GM21390 (cell line): ENCODE results near the gene TMEM117.

ENCODE experiments used
- ATAC-seq: cut with Tn5 transposase; IDR thresholded peaks from one replicate; pipeline ENCODE4 v1.9.1; 2021; ENCODE audit not compliant: unreplicated experiment

Gene TMEM117

DNA sequence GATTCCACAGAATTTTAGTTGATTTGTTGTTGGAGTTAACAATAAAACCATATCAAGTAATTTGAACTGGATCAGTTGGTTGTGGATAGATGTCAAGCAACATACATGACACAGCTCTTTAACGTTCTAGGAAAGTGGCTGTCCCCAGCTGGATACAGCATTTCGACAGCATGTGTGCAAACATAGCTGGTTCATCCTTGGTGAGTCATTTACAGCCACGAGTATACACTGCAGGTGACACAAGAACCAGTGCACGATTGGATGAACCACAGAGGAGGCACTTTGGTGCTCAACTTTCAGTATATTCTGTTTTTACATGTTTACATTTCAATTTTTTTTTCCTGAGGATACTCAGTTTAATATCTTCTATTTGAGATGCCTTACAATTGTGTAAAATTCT is 242.4 kb downstream of the TMEM117 start:
- ATAC-seq: no peak

DNA sequence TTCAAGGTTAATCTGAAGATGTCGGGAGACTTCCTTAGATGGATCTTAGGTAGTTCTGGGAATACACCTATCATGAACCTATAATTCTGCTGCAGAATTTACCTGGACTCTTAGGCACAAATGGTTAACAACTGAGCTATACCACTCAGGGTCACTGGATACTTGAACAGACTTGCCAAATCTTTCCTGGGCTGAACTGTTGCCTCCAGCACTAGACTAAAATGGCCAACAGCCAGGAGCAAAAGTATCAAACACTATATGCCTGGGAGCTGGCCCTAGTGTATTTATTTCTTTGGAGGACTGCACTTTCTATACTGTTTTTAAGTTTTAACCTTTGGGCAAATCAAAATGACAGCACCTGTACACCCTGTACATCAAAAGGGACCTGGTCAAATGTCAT is 252.8 kb downstream of the TMEM117 start:
- ATAC-seq: no peak

DNA sequence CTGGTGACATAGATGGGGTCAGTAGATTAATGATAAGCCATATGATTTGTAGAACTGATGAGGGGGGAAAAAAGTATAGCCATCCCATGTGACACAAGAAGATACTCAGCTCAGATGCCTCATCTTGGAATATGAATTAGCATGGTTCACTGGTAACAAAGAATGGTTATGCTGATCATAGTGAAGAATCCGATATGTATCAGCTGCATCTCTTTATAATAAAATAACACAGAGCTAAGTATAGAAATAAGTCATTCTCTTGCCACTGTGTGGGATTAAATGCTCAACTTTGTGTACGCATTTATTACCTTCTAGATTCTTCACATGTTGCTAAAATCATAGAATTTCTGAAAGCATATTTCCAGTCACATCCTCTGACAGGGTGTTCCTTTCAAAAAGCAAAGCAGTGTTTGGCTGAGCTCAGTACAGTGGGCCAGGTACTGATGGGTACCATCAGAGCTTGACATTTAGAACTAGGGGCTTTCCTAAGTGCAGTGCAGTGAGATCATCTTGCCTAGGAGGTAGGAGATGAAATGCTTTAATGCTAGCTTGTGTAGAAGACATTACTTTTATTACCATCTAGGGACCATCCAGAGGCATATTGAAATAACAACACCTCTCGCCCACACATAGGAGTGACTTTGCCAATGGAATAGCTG is 256.2 kb downstream of the TMEM117 start:
- ATAC-seq: no peak

DNA sequence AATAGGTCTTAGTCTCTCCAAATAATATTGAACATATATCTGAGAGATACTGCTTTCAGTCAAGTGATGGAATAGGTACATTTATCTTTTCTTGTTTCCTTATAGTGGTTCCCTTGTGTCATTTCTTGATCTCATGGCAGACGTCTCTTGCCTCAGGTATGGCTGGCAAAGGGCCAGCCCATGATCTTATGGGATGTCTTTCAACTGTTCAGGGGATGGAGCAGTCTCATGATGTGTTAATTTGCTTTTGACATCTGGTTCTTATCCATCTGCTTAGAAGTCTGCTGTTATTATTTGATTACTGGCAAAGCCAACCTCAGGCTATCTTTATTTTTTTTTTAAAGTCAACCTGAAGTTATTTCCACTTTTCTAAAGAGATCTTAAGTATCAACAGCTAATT is 262.9 kb downstream of the TMEM117 start:
- no peak for ATAC-seq

DNA sequence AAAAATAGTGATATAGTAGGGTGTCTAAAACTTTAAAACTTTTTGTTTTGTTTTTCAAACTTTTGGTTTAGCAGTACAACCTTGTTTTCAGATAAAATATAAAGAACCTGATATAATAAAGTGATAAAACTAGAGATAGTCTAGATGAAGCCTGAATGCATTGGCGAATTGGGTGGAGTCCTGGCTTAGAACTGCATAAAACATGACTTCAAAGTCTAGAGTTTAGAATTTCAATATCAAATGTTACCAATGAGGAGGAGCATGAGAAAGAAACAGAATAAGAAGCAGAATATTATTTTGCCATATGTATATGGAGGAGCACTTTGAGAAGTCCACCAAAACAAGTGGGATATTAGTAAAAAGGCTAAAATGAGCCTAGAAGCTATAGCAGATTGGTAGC is 263.6 kb downstream of the TMEM117 start:
- ATAC-seq: no peak

DNA sequence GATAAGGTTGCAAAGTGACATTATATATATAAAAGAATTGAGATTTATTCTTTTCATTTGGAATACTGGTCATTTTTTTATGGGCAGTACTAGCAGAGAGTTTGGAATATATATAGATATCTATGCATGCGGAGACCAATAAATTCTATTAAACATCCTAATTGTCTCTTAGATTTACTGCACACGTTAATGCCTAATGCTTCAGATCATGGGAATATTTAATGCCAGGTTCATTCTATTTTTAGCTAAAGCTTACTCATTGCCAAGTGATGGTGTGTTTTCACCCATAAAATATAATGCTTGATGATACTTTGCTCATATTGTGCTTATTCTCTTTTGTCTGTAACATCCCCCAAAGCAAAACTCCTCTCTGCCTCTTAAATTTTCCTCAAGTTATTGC is 264.4 kb downstream of the TMEM117 start:
- ATAC-seq: no peak

DNA sequence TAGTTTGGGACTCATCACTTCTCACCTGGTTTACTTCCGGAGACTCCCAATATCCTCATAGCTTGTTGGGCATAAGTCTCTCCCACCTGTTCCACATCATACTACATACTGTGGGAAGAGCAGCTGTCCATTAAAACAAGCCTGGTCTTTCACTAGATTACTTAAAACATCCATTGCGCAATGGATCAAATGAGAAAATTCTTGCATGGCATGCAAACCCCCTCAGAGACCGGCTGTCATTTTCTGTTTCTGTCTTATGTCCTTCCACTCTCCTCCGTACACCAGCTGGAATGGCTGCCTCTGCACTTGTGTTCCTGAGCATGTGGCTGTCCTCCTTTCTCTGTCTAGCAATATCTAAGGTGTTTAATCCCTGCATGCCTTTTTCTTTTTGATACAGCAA is 265.6 kb downstream of the TMEM117 start:
- ATAC-seq: no peak

DNA sequence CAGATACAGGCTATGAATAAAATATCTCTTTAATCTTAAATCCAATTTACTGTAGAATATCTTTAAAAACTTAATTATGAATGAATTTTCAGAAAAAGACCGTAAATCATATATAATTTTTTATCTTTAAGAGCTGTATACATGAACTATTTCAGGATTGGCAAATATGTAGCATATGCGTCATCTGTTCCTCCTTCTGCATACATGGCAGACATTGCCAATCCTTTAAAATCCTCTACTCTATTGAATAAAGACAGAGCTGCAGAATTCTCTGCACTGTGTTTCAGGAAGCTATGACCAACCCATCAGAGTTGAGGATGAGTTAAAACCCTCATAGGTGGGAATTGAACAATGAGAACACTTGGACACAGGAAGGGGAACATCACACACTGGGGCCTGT is 279.0 kb downstream of the TMEM117 start:
- ATAC-seq: no peak

DNA sequence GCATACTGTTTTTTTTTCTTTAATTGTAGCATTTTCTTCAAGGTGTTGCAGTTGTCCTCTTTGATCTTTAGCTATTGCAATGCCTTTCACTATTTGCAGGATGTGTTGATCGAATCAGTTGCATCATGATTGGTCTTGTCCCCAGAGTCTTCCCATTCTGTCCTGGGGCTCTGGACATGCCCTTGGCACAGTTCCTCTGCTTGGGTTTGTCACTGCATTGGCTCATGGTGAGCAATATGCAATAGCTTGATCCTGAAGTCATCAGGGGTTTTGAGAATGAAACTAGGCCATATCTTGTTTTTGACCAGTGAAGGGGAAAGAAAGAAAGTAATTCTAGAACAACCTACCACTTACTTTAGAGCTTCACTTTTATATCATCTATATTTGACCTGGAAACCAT is 281.5 kb downstream of the TMEM117 start:
- ATAC-seq: no peak

DNA sequence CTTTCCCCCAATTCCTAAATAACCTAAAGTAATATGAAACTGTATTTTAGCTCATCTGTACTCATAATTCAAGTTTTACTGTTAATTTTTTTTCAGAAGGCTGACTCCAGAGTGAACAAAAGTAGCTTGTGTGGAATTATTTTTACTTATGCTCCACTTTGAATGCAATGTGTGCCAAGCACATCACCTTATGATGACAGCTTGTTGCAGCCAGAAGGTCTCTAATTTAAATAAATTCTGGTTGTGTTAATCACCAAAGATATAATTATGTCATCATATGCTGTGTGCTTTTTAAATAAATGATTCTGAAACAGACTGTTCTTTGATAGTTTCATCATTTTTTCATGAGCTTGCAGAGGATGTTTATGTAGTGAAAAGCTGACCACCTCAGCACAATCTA is 283.1 kb downstream of the TMEM117 start:
- ATAC-seq: no peak

DNA sequence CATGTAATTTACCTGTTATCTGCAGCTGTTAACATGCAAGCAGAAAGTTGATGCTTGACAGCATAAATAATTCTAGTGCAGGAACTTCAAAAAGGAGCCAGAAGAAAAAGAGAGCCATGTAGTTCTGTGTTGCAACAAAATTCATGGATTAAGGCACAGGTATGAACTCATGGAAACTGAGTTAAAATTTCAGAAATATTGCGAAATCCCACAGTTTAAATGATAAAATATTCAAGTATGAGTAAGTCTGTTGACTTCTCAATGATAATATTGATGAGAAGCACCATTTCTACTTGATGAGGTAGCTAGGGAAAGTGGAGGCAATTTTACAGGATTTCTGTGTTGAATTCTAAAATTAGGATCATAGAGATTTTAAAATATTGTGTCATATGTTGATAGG is 290.9 kb downstream of the TMEM117 start:
- ATAC-seq: no peak

DNA sequence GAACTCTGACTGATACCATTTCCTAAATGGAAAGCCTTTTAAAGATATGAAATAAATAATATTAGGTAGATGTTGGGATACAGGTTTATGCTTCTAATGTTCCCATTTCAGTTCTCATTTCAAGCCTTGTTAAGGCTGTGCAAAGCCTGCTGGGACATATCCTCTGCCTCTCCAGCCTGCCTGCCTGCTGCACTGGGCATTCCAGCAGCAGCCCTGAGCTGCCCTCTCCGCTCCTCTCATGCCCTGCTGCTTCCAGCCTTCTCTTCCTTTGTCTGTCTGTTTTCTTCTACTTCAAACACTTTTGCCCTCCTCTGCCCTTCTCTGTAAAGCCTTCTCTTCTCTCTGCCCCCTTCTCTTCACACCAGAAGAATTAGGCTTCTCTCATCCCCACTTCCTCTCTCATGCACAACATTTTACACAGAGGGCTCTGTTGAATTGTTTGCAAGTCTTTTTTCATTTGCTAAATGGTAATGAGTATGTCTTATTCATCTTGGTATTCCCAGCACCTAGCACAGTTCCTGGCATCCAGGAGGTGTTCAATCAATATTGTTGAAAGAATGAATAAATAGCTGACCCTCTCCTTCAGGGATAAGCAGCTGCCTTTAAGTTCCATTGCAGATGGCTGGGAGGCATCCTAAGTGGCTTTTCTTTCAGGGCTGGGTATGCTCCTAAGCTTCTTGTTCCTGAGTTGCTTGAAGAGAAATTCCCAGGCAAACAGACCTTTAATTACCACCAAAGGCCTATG is 292.3 kb downstream of the TMEM117 start:
- ATAC-seq: no peak

DNA sequence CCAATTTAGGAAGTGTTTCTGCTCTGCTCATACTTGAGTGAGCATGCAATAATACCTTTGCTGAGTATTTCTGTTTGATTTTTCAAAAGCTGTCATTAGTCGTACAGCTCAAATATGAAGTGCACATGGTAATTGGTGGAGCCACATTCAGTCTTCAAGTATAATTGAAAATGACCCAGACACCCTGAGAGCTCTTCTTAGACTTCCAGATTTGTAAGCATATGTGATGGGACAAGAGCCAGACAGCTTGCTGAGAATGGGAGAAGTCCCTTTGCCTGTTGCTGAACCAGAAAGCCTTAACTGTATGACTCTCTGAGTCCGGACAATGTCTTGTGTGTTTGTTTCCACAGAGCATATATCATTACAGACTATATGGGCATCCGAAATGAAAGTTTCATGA is 307.3 kb downstream of the TMEM117 start:
- ATAC-seq: no peak

DNA sequence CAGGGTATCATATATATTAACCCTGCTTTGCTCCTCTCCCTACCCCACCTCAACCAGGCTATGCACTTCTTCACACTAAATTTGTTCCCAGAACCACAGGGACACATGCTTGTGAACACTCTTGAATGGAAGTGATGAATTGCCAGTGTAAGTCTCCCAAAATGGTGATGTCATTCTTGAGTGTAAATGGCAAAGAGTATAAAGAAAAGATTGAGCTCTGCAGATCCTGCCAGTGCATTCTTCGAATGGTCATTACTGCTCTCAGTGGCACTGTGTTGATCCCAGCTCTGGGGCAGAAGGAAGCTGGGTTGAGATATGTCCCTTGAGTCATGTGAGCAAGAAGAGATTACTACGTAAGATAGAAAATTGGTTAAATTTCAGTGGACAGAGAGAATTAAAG is 313.1 kb downstream of the TMEM117 start:
- no peak for ATAC-seq

DNA sequence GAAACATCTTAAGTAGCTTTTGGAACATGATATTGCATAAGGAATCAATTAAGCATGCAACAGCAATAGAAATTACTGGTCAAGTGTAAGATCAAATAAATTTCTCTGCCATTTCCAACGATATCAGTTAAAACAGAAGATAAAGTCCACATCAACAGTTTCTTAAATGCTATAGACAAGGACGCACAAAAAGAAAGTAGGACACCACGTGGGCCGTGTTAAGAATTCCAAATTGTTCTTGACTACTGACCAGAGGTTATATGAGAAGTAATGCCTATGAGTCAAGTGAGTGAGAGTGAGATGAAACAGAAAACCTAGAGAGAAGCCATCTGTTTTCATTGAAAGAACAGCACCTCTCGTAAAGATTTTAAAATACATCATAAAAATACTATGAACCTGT is 318.2 kb downstream of the TMEM117 start:
- ATAC-seq: no peak

DNA sequence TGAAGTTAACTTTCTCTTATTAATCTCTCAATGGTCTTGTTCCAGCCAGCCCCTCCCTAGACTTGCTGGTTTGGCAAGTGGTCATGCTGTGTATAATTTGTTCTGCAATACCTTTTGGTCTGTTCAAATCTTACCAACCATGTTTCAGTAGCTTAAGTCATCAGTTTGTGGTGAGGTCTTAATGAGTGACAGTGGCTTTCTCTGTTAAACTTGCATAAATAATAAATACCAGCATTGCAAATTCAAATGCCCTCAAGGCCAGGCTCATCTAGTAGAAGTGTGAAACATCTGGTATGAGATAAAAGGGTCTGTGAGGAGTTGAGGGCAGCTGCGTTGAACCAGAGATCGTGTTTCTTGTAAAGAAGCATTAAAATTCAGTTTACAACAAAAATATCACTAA is 319.5 kb downstream of the TMEM117 start:
- no peak for ATAC-seq

DNA sequence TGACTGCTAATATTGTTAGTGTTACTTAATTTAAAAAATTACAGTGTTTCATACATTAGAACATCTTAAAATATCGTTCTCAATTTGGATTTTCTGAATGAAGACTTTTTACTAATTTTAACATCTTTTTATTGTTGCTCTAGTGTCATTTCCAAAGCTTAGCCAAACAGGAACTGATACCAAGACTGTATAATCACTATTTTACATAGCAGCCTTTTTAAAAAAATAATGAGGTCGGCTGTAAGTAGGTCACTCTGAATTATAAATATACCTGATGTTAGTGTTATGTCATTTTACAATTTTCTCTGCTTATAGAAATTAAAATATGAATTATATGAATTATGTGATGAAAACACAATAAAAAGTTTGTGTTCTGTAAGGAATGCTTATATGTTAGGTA is 321.5 kb downstream of the TMEM117 start:
- peak; percentile 88 for ATAC-seq

DNA sequence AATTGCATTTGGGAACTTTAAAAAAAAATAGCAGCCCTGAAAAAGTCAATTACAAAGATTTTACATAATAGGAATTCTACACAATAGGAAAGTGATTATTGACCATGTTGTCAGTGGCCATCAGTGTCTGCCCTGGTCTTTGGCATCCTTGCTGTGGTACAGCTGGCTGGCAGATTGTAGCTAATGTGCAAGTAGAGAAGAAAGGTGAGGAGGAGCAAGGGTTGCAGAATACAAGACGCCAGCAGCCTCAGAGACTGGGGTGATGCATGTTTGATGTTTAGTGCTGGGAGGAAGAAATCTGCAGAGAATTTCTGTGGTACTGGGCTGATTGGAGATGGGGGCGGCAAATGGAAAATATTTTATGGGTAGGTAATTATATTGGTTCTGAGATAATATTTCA is 322.9 kb downstream of the TMEM117 start:
- ATAC-seq: no peak

DNA sequence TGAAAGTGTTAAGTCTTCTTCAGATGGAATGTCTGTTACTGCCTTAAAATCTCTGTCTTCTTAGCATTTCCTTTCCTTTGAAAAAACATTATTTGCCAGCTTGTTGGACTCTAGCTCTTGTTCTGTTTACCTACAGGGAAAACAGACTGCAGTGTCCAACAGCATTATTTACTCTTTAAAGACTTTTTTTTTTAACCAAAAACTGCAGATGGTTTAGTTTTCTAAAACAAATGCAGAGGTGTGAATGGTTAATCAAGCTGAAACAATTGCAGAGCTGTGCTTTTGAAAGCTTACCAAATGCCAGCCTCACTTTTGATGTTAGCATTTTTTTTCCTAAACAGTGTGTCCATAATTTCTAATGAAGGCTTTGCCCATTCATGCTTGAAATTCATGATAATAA is 323.3 kb downstream of the TMEM117 start:
- ATAC-seq: no peak

DNA sequence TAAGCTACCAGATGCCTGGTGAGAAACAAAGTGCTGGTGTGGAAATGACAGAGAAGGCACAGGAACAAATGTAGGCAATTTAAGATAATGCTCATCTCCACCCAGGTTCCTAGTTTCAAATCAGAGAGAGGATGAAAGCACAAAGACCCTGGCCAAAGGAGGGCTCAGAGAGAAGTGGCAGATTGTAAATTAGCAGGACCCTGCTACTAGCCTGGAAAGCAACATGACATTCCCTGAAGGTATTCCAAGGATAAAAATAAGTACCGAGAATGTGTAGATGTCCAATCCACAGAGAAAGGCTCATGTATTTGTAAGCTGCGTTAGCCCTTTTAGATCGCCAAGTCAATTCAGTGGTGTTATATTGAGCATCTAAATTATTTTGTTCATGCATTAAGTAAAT is 324.0 kb downstream of the TMEM117 start:
- ATAC-seq: no peak

DNA sequence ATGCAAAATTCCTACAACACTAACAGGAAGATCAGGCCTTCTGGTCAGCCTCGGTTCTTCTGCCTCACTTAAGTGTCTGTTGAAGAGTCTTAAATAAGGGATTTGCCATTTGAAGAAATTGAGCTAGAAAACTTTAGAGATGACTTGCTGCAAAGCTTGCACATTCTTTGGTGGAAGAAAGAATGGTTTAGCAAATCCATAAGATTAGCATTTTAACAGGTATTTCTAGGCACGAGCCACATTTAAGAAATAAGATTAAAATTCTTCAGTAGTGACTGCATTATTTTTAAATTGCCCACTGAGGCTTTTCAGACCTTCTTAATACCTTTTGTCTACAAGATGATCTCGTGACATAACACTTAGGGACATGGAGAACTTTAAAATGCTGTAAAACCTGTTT is 327.1 kb downstream of the TMEM117 start:
- no peak for ATAC-seq

DNA sequence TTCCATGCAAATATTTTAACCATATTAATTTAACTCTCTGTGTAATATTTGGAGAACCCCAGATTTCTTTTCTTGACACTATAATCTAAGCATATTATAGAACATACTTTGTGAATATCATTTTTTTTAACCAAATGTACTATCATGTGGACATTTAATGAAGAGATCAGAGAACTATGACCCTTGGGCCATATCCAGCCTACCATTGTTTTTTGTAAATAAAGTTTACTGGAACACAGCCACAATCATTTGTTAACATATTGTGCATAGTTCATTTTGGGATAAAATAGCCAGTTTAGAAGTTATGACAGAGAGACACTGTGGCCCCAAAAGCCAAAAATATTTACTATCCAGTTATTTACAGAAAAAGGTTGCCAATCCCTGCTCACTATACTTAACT is 338.2 kb downstream of the TMEM117 start:
- no peak for ATAC-seq
